ENCODE measurements around the gene CTXN1.

The CTXN1 gene

DNA sequence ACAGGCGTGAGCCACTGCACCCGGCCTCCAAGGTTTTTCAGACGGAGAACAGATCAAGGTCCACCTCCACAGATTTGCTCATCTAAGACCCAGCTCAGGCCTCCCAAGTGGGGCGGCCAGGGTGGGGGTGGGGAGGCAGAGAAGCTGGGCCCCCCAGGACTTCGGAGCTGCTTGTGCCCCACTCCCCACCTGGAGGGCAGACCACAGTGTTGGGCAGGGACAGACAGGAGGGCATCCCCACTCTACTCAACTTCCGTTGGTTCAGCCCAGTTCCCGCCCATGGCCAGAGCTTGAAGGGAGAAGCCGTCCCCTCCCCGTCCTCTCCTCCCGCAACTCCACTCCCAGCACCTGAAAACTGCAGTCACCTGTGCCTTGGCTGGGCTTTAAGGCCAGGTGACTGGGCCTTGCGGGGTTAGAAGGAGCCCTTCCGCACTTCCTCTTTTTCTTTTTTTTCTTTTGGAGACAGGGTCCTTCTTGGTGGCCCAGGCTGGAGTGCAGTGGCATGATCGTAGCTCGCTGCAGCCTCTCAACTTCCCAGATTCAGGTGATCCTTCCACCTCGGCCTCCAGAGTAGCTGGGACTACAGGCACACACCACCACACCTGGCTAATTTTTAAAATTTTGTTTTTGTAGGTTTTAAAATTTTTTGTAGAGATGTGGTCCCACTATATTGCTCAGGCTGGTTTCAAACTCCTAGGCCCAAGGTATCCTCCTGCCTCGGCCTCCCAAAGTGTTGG is 38.4 kb downstream of the CTXN1 start:
- Histone ChIP-seq H3K36me3 (ENCODE audit: control insufficient read depth, low read depth, low read length) (no peaks in the 10 kb centered on the region), H3K4me1 (ENCODE audit: control insufficient read depth, low read depth, low read length) (no peaks in the 10 kb centered on the region), H3K9me3 (ENCODE audit: control insufficient read depth, low read depth, low read length) (no peaks in the 10 kb centered on the region), H3K4me3 (ENCODE audit: low read length) (peak overlapping the region; percentile 56), H3K27me3 (ENCODE audit: control insufficient read depth, insufficient read depth, low read length) (peaks cover 14% of the 10 kb centered on the region), H3K9ac (ENCODE audit: low read length) (no peak overlapping the region), H3K27ac (ENCODE audit: low read length) (no peak overlapping the region)

- no peaks in the 10 kb centered on the region for H3K9me3 ChIP-seq (ENCODE audit: control insufficient read depth, low read depth, low read length)
- no peak overlapping the region for H3K27ac ChIP-seq (ENCODE audit: low read length)
- peaks cover 14% of the 10 kb centered on the region for H3K27me3 ChIP-seq (ENCODE audit: control insufficient read depth, insufficient read depth, low read length)
- no peaks in the 10 kb centered on the region for H3K4me1 ChIP-seq (ENCODE audit: control insufficient read depth, low read depth, low read length)
- H3K4me3 ChIP-seq (ENCODE audit: low read length): no peak overlapping the region
- H3K9ac ChIP-seq (ENCODE audit: low read length): no peak overlapping the region
- no peaks in the 10 kb centered on the region for H3K36me3 ChIP-seq (ENCODE audit: control insufficient read depth, low read depth, low read length)
Observed at GRCh38 chr19:7885818-7886217, 40.1 kb downstream of the CTXN1 start.

DNA sequence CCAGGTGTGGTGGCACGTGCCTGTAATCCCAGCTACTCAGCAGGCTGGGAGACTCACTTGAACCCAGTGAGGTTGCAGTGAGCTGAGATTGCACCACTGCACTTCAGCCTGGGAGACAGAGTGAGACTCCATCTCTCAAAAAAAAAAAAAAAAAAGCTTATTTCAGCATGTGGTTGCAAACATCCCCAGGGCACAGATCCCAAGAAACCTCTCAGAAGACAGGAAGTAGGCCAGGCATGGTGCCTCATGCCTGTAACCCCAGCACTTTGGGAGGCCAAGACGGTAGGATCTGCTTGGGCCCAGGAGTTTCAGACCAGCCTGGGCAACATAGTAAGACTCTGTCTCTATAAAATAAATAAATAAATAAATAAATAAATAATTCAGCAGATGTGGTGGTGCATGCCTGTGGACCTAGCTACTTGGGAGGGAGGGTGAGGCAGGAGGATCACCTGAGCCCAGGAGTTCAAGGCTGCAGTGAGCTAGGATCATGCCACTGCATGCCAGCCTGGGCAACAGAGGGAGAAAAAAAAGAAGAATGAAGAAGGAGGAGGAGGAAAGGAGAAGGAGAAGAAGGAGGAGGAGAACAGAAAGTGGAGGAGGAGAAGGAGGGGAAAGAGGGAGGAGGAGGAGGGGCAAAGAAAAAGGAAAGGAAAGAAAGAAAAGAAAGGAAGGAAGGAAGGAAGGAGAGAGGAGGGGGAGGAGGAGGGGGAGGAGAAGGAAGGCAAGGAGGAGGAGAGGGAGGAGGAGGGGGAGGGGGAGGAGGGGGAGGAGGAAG is 42.0 kb downstream of the CTXN1 start:
- Histone ChIP-seq H3K36me3 (ENCODE audit: control insufficient read depth, low read depth, low read length) (no peaks in the 10 kb centered on the region), H3K27me3 (ENCODE audit: control insufficient read depth, insufficient read depth, low read length) (peaks cover 12% of the 10 kb centered on the region), H3K9ac (ENCODE audit: low read length) (no peak overlapping the region), H3K27ac (ENCODE audit: low read length) (no peak overlapping the region), H3K4me1 (ENCODE audit: control insufficient read depth, low read depth, low read length) (no peaks in the 10 kb centered on the region), H3K4me3 (ENCODE audit: low read length) (no peak overlapping the region), H3K9me3 (ENCODE audit: control insufficient read depth, low read depth, low read length) (no peaks in the 10 kb centered on the region)

DNA sequence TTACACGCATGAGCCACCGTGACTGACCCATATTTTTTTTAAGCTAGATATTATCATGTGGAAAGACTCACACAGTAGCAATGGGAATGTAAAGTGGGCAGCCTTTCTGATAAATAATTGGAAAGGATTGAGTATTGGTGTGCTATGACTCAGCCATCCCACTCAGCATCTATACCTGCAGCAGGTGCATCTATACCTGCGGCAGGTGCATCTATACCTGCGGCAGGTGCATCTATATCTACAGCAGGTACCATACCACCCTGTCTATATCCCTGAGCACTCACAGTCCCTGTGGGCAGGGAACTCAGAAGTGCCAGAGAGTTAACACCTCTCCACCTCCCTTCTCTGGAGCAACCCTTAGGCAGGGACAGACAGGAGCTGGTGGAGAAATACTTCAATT is 42.8 kb downstream of the CTXN1 start:
- no peak overlapping the region for H3K4me3 ChIP-seq (ENCODE audit: low read length)
- H3K4me1 ChIP-seq (ENCODE audit: control insufficient read depth, low read depth, low read length): no peaks in the 10 kb centered on the region
- no peaks in the 10 kb centered on the region for H3K36me3 ChIP-seq (ENCODE audit: control insufficient read depth, low read depth, low read length)
- H3K27ac ChIP-seq (ENCODE audit: low read length): no peak overlapping the region
- no peak overlapping the region for H3K9ac ChIP-seq (ENCODE audit: low read length)
- no peaks in the 10 kb centered on the region for H3K9me3 ChIP-seq (ENCODE audit: control insufficient read depth, low read depth, low read length)
- H3K27me3 ChIP-seq (ENCODE audit: control insufficient read depth, insufficient read depth, low read length): peaks cover 6% of the 10 kb centered on the region

- Histone ChIP-seq H3K4me3 (ENCODE audit: low read length) (no peak overlapping the region), H3K27ac (ENCODE audit: low read length) (no peak overlapping the region), H3K9ac (ENCODE audit: low read length) (no peak overlapping the region), H3K4me1 (ENCODE audit: control insufficient read depth, low read depth, low read length) (no peaks in the 10 kb centered on the region), H3K9me3 (ENCODE audit: control insufficient read depth, low read depth, low read length) (no peaks in the 10 kb centered on the region), H3K36me3 (ENCODE audit: control insufficient read depth, low read depth, low read length) (no peaks in the 10 kb centered on the region), H3K27me3 (ENCODE audit: control insufficient read depth, insufficient read depth, low read length) (no peaks in the 10 kb centered on the region)
Observed at GRCh38 chr19:7881910-7882309, 44.0 kb downstream of the CTXN1 start.

DNA sequence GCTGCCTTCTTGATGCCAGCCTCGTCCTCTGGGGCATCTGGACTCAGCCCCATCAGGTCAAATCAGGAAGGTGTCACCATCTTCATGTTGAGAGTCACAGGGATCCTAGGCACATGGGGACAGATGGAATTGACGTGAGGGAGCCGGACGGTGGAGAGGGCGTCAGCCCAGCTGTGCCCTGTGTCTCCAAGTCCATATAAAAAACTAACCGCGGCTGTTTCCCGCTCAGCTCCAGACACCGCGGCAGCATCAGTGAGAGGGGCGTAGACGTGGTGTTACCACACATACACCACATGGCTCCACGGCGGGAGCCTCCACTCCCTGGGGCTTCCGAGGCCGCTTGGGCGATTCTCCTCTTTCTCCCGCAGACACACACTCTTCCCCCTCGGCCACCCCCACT is 46.1 kb downstream of the CTXN1 start:
- Histone ChIP-seq H3K9me3 (ENCODE audit: control insufficient read depth, low read depth, low read length) (no peaks in the 10 kb centered on the region), H3K9ac (ENCODE audit: low read length) (no peak overlapping the region), H3K4me3 (ENCODE audit: low read length) (no peak overlapping the region), H3K36me3 (ENCODE audit: control insufficient read depth, low read depth, low read length) (no peaks in the 10 kb centered on the region), H3K4me1 (ENCODE audit: control insufficient read depth, low read depth, low read length) (no peaks in the 10 kb centered on the region), H3K27me3 (ENCODE audit: control insufficient read depth, insufficient read depth, low read length) (no peaks in the 10 kb centered on the region), H3K27ac (ENCODE audit: low read length) (no peak overlapping the region)

GRCh38 chr19:7879111-7879807 is 46.7 kb downstream of the CTXN1 start:
- Histone ChIP-seq H3K4me1 (ENCODE audit: control insufficient read depth, low read depth, low read length) (no peaks in the 10 kb centered on the region), H3K9ac (ENCODE audit: low read length) (no peak overlapping the region), H3K9me3 (ENCODE audit: control insufficient read depth, low read depth, low read length) (no peaks in the 10 kb centered on the region), H3K4me3 (ENCODE audit: low read length) (no peak overlapping the region), H3K27me3 (ENCODE audit: control insufficient read depth, insufficient read depth, low read length) (no peaks in the 10 kb centered on the region), H3K36me3 (ENCODE audit: control insufficient read depth, low read depth, low read length) (no peaks in the 10 kb centered on the region), H3K27ac (ENCODE audit: low read length) (no peak overlapping the region)

GRCh38 chr19:7877249-7877836 is 48.6 kb downstream of the CTXN1 start:
- H3K9ac ChIP-seq (ENCODE audit: low read length): no peak overlapping the region
- H3K36me3 ChIP-seq (ENCODE audit: control insufficient read depth, low read depth, low read length): no peaks in the 10 kb centered on the region
- peaks cover 11% of the 10 kb centered on the region for H3K27me3 ChIP-seq (ENCODE audit: control insufficient read depth, insufficient read depth, low read length)
- no peak overlapping the region for H3K4me3 ChIP-seq (ENCODE audit: low read length)
- H3K4me1 ChIP-seq (ENCODE audit: control insufficient read depth, low read depth, low read length): no peaks in the 10 kb centered on the region
- no peaks in the 10 kb centered on the region for H3K9me3 ChIP-seq (ENCODE audit: control insufficient read depth, low read depth, low read length)
- H3K27ac ChIP-seq (ENCODE audit: low read length): no peak overlapping the region

- H3K27ac ChIP-seq (ENCODE audit: low read length): no peak overlapping the region
- peak overlapping the region; percentile 78 for H3K4me3 ChIP-seq (ENCODE audit: low read length)
- no peaks in the 10 kb centered on the region for H3K36me3 ChIP-seq (ENCODE audit: control insufficient read depth, low read depth, low read length)
- H3K9me3 ChIP-seq (ENCODE audit: control insufficient read depth, low read depth, low read length): no peaks in the 10 kb centered on the region
- H3K27me3 ChIP-seq (ENCODE audit: control insufficient read depth, insufficient read depth, low read length): peaks cover 11% of the 10 kb centered on the region
- peaks cover 5% of the 10 kb centered on the region for H3K4me1 ChIP-seq (ENCODE audit: control insufficient read depth, low read depth, low read length)
- no peak overlapping the region for H3K9ac ChIP-seq (ENCODE audit: low read length)
Observed at GRCh38 chr19:7874897-7875273, 51.0 kb downstream of the CTXN1 start.
